Activated CD8-positive, alpha-beta memory T cell treated with anti-CD3 and anti-CD28 coated beads for 36 hours (primary cell): ENCODE results near the gene HEXIM2. TPM values are rescaled to one million over a fixed set of nuclear protein-coding genes. Genes with fewer than 3 reads are reported as not detected.

Source experiments
- CTCF ChIA-PET: fragments of 350-600 bp; sonication (Branson Sonifier 250); formaldehyde crosslinking; loops from one replicate; lab custom pipeline; 2021; ENCODE audit warnings: antibody characterized with exemption; lab: Charles Lee
- POLR2A ChIA-PET: fragments of 350-600 bp; sonication (Branson Sonifier 250); formaldehyde crosslinking; loops from one replicate; lab custom pipeline; 2021; ENCODE audit warnings: antibody characterized with exemption; lab: Charles Lee
- total RNA-seq, 2 experiments: library from RNA; stranded (reverse); gene quantifications; one replicate each; pipeline ENCODE4 v1.2.3, GENCODE V29; 2021

The HEXIM2 gene
- total RNA-seq, 2 experiments from 2014 or later = 5.3 to 5.8 TPM

- CTCF ChIA-PET = interaction anchor here (0.5 to 9.1 kb wide), 5 partner anchors 12 to 88 kb away, joined by 4 to 196 read pairs (median 21); partner anchors contain the start of gene HEXIM1
- POLR2A ChIA-PET = no interaction called here
These were observed 24.7 kb upstream of the HEXIM2 start for GRCh38 chr17:45136846-45137560.

GRCh38 chr17:45137561-45138305 lies 23.9 kb upstream of the HEXIM2 start:
- ChIA-PET POLR2A (no interaction called here), CTCF (interaction anchor here (0.5 to 9.1 kb wide), 3 partner anchors 11 to 62 kb away, joined by 4 to 196 read pairs (median 136); partner anchors contain the start of gene HEXIM1)

- ChIA-PET POLR2A (interaction anchor here (0.6 kb wide), 1 partner anchor 9 kb away, joined by 4 read pairs; the partner anchor contains the start of gene HEXIM1), CTCF (interaction anchor here (0.8 to 1.6 kb wide), 3 partner anchors 10 to 59 kb away, joined by 4 read pairs; partner anchors contain the start of gene HEXIM1)
These were observed 22.7 kb upstream of the HEXIM2 start for GRCh38 chr17:45138911-45139532.

- CTCF ChIA-PET = interaction anchor here (0.8 to 1.6 kb wide), 3 partner anchors 9 to 58 kb away, joined by 4 read pairs; partner anchors contain the start of gene HEXIM1
- POLR2A ChIA-PET = interaction anchor here (0.6 kb wide), 1 partner anchor 9 kb away, joined by 4 read pairs; the partner anchor contains the start of gene HEXIM1
These were observed 22.1 kb upstream of the HEXIM2 start for GRCh38 chr17:45139533-45139920.

- CTCF ChIA-PET = interaction anchor here (0.6 to 11.1 kb wide), 3 partner anchors 10 to 54 kb away, joined by 3 to 196 read pairs (median 4); partner anchors contain the start of genes ACBD4 and PLCD3
- POLR2A ChIA-PET = interaction anchor here (1.4 kb wide), 1 partner anchor 18 kb away, joined by 5 read pairs; the partner anchor contains the start of gene HEXIM2
These were observed 18.5 kb upstream of the HEXIM2 start for GRCh38 chr17:45143094-45143670.

- POLR2A ChIA-PET = interaction anchor here (1.4 kb wide), 1 partner anchor 18 kb away, joined by 5 read pairs; the partner anchor contains the start of gene HEXIM2
- CTCF ChIA-PET = interaction anchor here (0.8 to 11.1 kb wide), 2 partner anchors 11 to 53 kb away, joined by 4 to 196 read pairs; partner anchors contain the start of genes ACBD4 and PLCD3
These were observed 17.9 kb upstream of the HEXIM2 start for GRCh38 chr17:45143767-45144198.

GRCh38 chr17:45144199-45145034 lies 17.3 kb upstream of the HEXIM2 start:
- POLR2A ChIA-PET = interaction anchor here (1.4 kb wide), 1 partner anchor 17 kb away, joined by 5 read pairs; the partner anchor contains the start of gene HEXIM2
- CTCF ChIA-PET = interaction anchor here (11.1 kb wide), 1 partner anchor 11 kb away, joined by 196 read pairs; the partner anchor contains the start of genes ACBD4 and PLCD3

GRCh38 chr17:45145035-45145389 lies 16.7 kb upstream of the HEXIM2 start:
- POLR2A ChIA-PET = interaction anchor here (0.7 to 1.4 kb wide), 2 partner anchors 16 to 17 kb away, joined by 5 read pairs; partner anchors contain the start of gene HEXIM2
- CTCF ChIA-PET = interaction anchor here (11.1 kb wide), 1 partner anchor 12 kb away, joined by 196 read pairs; the partner anchor contains the start of genes ACBD4 and PLCD3

- CTCF ChIA-PET = interaction anchor here (1.0 to 11.1 kb wide), 2 partner anchors 13 to 14 kb away, joined by 3 to 196 read pairs; partner anchors contain the start of genes ACBD4 and PLCD3
- POLR2A ChIA-PET = interaction anchor here (0.6 to 1.3 kb wide), 2 partner anchors 9 to 13 kb away, joined by 3 to 9 read pairs; no protein-coding TSS in a partner anchor
These were observed 15.5 kb upstream of the HEXIM2 start for GRCh38 chr17:45146166-45146565.

- POLR2A ChIA-PET = interaction anchor here (1.3 kb wide), 1 partner anchor 9 kb away, joined by 3 read pairs; no protein-coding TSS in a partner anchor
- CTCF ChIA-PET = interaction anchor here (1.0 to 11.1 kb wide), 2 partner anchors 13 to 14 kb away, joined by 3 to 196 read pairs; partner anchors contain the start of genes ACBD4 and PLCD3
These were observed 15.1 kb upstream of the HEXIM2 start for GRCh38 chr17:45146592-45146889.

GRCh38 chr17:45146890-45147580 lies 14.6 kb upstream of the HEXIM2 start:
- ChIA-PET POLR2A (interaction anchor here (1.3 to 6.2 kb wide), 4 partner anchors 8 to 80 kb away, joined by 3 to 143 read pairs (median 39); partner anchors contain the start of genes ACBD4 and HEXIM2), CTCF (interaction anchor here (2.5 to 11.1 kb wide), 3 partner anchors 14 to 79 kb away, joined by 9 to 196 read pairs (median 103); partner anchors contain the start of genes ACBD4, HEXIM2 and PLCD3)

GRCh38 chr17:45147581-45148182 lies 14.0 kb upstream of the HEXIM2 start:
- ChIA-PET POLR2A (interaction anchor here (0.6 to 6.2 kb wide), 12 partner anchors 9 to 262 kb away, joined by 4 to 143 read pairs (median 8); partner anchors contain the start of genes ACBD4, HEXIM2 and NMT1), CTCF (interaction anchor here (0.8 to 11.1 kb wide), 12 partner anchors 8 to 1025 kb away, joined by 3 to 196 read pairs (median 6); partner anchors contain the start of genes ACBD4, HEXIM2 and PLCD3)

- CTCF ChIA-PET = interaction anchor here (0.8 to 11.1 kb wide), 18 partner anchors 9 to 1026 kb away, joined by 3 to 196 read pairs (median 6); partner anchors contain the start of genes ACBD4, HEXIM2 and PLCD3
These were observed 13.3 kb upstream of the HEXIM2 start, which contains the start of gene HEXIM1 for GRCh38 chr17:45148183-45149036. Gene HEXIM1, plus strand, starts transcription at chr17:45148475. Its CDS starts 716 bp downstream, at chr17:45149191.

GRCh38 chr17:45149037-45149668 lies 12.5 kb upstream of the HEXIM2 start:
- ChIA-PET POLR2A (interaction anchor here (0.6 to 6.2 kb wide), 15 partner anchors 10 to 253 kb away, joined by 3 to 143 read pairs (median 7); partner anchors contain the start of genes ACBD4, HEXIM2, MAP3K14 and NMT1), CTCF (interaction anchor here (1.1 to 11.1 kb wide), 18 partner anchors 10 to 1026 kb away, joined by 3 to 196 read pairs (median 6); partner anchors contain the start of genes ACBD4, HEXIM2 and PLCD3)

More at GRCh38 chr17:45148183-45149036, 13.3 kb upstream of the HEXIM2 start, which contains the start of gene HEXIM1:
- POLR2A ChIA-PET = interaction anchor here (0.6 to 6.2 kb wide), 15 partner anchors 9 to 261 kb away, joined by 3 to 143 read pairs (median 7); partner anchors contain the start of genes ACBD4, HEXIM2, MAP3K14 and NMT1
